ENCODE measurements around the gene LTBP1.

GRCh38 chr2:32933756-32934095 lies 13.0 kb upstream of the LTBP1 start:
- no peak for TF ChIP-seq CTCF (IDR thresholded peaks at IDR 0.05; ENCODE audit: insufficient read depth, low read depth, low read length)
- TF ChIP-seq EZH2 (IDR thresholded peaks at IDR 0.05; ENCODE audit: insufficient read depth, low read length) = no peak

All from astrocyte (in vitro differentiated cells and primary cell).